Dermis microvascular lymphatic vessel endothelial cell (primary cell): ENCODE measurements around the gene RGS16. TPM values are rescaled to one million over a fixed set of nuclear protein-coding genes. Genes with fewer than 3 reads are reported as not detected.

ENCODE experiments used
- DNase-seq, 2 donors: peaks; one replicate each; pipeline versions ENCODE4 v3.0.0 to v3.0.0-alpha.2; 2010; ENCODE audit warnings: low read depth in 2 of 2
- total RNA-seq: library from RNA; depleted of rRNA; stranded (reverse); fragments of >200 nt; gene quantifications from 2 replicates; pipeline ENCODE4 v1.2.1, GENCODE V29; 2014

Gene RGS16
- total RNA-seq, 1 donor from 2014 or later, result 1.3 TPM

DNA sequence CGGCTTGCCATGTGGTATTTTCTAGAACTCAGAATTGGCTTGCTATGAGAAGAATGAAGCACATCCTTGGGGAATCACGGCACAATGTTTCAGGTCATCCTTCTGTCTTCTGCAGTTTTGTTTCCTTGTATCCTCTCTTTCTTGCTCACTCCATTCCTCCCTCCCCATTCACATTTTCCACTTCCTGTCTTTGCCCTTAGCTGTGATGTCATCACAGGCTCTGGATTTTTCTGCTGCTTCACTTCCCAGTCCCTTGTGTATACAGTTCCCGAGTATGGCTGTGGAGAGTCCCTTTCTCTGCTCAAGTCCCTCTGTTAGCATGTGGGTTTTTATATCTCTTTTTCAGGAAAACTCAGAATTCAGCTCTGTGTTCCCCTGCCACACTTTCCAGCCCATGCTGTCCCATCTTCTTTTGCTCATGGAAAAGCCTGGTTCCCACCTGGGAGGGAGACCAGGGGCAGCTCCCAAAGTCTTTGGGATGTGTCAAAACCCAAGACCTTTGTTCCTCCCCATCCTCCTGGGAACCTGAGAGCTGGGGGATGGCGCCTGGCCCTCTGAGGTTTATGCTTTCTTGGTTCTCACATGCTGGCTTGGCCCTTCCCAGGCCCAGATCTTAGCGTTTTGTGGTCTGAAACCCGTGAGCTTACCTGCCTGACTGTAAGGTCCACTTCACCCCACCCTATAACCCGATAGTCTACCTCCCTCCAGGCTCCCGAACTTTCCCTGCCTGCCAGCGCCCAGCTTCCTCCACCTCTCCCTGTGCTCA is 4.8 kb upstream of the RGS16 start:
- DNase-seq, result no peak

DNA sequence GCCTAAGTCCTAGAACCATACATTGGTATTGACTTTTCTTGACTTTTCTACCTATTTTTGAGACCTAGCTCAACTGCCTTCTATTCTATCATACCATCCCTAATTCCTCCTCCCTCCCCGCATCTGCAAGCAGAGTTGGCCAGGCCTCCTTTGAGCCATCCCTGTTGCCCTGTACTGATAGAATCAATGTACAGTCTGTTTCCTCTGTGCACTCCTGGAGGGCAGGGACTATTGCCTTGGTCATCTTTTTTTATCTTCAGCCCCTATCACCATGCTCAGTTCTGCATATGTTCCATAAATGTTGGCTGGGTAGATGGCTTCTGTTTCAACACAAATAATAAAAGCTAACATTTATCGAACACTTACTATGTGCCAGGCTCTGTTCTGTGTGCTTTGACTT is 4.0 kb upstream of the RGS16 start:
- DNase-seq, result no peak

DNA sequence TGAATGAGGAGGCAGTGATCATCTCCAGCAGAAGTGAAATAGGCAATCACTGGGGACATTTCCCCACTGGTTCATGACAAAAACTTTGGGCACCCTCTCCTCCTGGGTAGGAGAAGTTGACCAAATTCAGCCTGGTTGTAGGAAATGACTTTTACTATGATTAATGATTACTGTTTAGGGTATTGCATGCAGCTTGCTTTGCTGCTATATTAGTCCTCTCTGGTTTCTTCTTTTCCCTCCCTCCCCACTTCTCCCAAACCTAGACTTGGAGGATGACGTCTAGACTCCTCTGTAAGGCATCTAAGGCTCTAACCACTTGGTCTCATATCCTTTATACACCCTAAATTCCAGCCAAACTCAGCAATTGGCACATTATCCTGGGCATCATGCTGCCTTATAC is 3.4 kb upstream of the RGS16 start:
- no peak for DNase-seq

DNA sequence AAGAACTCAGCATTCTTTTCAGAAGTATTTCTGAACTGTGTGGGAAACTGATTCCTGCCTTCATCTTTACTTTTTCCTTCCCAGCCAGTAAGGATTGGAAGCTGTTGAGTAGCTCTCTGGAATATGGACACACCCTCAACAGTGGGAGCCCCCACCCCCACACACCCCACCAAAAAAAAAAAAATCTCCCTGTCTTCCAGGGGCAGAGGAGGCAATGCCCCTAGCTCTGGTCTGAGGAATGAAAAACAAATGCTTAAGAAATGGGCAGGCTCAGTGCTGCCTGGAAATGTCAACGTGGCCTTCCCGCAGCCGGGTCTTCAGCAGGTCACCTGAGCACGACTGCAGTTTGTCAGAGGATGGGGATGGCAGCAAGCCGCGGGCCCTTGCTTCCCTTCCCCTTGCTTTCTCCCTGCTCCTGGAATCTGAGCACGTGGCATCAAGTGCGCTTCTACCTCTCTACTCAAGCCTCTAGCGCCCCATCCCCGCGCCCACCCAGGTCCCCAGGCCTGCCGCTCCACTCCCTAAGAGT is 479 bp downstream of the RGS16 start:
- no peak for DNase-seq

DNA sequence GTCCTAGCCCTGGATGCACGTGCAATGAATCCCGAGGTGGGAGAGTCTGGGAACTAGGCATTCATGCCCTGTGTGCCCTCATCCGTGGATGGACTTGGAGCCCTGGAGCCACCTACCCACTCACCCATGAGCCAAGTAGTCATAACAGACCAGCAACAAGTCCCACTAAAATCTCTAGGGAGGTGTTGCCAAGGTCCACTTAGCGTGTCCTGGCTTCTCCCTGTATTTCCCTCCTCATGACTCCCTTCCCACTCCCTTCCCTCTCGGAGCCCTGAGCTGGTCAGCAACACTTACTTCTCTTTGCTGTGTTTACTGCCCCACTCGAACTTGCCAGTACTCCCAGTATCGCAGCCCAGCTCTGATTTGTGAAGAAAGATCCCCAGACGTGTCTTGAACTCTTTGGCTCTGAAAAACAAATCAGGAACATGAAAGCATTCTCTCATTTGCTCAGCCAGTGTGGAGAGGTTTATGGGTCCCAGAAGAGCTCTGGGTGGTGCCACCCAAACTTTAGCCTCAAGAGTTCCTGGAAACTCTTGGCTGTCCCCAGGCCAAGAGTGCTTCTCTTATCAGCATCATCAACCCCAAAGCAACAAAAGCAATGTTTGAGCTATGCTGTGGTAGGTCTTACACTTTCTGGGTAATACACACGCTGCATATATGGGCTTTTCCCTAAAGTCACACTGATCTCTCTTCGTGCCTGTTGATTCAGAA is 1.1 kb downstream of the RGS16 start:
- no peak for DNase-seq

DNA sequence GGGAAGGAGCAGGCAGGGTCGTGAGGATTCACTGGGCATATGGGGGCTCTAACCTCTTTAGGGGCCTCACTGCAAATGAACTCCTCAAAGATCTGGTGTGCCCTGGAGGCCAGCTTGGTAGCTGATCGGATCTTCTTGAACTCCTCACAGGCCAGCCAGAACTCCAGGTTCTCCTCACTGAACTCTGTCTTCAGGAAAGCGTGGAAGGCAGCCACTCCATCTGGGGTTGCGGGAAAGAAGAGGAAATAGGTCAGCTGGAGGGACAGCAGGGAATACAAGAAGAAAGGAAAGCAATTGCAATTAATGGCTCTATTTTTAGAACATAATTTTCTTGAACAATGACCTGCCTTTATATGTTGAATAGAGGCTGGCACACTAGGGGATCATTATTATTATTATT is 2.3 kb downstream of the RGS16 start:
- DNase-seq, result no peak

DNA sequence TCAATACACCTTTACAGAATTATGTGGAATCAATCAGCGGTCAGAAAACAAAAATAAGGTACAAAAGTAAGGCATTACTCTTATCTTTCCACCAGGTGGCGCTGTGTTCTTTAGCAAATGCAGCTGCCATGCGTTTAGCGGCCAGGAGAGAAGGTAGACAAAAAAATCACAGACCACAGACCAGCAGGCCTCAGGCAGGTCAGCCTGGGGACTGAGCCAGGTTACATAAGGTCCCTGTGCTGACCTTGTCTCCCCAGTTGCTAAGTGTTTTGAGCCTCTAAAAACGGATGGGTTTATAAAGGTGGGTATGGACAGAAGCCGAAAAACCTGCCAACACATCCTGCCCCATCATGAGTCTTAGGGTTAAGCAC is 2.8 kb downstream of the RGS16 start:
- peak; percentile 71 to 81 for DNase-seq

DNA sequence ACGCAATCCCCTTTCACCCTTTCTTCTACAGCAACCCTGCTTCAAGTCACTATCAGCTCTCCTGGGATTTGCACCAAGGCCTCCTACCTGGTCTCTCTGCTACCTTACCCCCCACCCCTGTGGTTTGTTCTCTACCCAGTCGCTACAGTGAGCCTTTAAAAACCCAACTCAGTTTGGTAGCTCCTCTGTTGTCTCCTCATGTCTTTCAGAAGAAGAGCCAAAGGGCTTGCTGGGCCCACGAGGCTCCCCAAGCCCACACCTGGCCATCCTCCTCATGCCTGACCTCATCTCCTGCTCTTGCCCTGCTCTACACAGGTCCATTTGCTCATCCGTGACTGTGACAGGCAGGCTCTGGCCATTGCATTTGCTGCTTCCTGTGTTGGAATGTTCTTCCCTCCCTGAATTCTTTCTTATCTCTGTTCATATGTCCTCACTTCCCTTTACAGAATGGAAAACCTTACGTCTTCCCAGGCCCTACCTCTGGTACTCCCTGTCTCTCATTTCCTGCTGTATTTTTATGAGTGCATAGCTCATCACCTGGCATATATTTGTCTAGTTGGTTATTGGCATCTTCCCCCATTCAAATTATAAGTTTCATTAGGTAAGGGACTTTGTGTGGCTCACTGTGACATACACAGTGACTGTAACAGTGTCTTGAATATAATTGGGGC is 3.3 kb downstream of the RGS16 start:
- no peak for DNase-seq

DNA sequence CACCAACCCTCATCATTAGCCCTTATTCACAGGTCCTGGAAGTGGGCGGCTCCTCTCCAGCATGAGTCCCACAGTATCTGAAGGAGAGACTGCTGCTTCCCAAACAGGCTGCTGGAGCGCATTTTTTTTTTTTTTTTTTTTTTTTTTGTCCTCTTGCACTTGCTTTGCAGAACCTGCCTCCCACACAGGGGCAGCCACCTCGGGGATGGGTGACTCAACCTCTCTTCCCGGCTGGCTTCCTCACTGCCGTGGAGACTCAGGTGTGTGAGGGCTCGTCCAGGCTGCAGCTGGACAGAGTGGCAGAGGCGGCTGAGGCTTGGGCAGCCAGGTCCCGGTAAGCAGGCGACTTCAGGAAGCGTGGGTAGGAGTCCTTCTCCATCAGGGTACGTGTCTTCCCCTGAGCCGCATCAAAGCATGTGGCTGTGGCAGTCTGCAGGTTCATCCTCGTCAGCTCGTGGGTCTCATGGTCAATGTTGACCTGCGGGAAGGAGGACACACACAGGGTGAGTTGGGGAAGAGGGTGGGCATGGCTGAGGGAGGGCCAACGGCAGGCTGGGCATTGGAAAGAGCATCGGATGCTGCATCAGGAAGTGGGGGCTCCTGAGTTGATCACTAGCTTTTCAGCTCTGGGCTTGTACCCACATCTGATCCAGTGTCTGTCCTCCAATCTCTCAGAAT is 4.0 kb downstream of the RGS16 start:
- no peak for DNase-seq

DNA sequence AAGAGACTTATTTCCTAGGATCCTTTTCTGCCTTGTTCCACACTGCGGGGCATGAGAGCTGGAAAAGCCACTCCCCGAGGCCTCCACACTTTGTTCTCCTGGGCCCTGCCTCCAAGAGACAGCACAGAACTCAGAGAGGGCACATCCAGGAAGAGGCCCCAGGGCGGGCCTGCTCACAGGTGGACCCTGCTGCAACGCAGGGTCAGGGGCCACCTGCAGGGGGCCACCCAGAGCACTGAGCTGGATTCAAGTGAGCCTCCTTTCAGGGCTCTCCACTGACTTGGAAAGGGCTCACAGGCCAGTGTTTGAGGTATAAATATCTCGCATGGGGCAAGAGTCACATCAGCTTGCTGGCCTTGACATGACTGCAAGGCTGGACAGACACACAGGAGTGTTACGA is 4.8 kb downstream of the RGS16 start:
- DNase-seq, result no peak

DNA sequence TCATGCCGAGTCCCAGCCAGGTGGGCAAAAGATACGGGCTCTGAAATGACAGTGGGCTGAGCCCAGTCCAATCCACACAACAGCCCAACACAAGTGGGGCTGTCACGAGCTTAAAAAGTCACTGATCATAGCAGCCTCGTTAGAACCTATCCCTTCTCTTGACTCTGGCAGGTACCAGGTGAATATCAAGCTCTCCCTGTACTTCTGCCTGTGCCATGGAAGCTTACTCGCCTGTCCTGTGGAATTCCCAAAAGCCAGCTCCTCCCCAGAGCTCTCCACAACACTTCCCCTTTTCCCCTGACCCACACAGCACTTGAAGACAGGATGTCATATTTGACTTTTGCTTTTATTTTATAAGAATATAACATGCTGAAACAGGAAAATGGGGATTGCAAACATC is 5.9 kb downstream of the RGS16 start:
- DNase-seq, result no peak

DNA sequence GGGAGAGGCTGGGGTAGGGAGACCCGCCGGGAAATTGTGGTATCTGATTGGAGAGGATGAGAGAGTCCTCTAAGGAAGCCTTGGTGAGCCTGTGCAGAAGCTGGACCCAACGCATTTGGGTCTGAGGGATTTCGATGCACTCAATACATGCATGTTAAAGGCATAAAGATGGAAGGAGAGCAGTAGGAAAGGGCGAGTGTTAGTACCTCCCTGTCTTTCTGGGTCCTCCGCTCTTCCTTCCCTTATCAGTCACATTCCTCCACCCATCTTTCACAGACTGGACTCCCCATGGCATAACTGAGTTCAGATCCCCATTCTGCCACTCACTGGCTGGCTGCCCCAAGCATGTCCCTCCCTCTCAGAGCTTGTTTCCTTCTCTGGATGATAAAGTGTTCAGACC is 7.3 kb downstream of the RGS16 start:
- no peak for DNase-seq

DNA sequence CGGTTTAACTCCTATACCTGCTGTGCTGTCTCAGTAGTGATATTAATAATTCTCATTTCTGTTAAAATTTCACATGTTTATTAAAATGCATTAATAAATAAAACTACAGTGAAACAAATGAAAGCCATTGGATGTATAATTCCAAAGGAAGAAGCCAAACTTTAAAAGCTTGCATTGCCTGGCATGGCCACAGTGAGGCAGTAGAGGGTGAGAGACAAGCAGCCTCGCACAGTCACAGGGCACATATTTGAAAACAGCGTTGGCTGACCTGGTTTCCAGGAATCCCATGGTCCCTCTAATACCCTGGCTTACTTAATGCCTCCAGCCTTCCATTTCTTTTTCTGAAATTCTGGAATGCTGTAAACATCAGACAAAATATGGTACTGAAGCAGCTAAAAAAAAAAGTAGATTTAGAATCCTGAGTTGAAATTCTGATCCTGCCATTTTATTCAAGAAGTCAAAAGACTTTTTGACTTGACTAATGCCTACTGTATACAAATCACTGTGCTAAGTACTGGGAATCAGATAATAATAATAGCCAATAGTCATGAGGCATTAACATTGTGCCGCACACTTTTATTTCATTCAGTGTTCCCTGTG is 8.4 kb downstream of the RGS16 start:
- peak; percentile 49 to 59 for DNase-seq

DNA sequence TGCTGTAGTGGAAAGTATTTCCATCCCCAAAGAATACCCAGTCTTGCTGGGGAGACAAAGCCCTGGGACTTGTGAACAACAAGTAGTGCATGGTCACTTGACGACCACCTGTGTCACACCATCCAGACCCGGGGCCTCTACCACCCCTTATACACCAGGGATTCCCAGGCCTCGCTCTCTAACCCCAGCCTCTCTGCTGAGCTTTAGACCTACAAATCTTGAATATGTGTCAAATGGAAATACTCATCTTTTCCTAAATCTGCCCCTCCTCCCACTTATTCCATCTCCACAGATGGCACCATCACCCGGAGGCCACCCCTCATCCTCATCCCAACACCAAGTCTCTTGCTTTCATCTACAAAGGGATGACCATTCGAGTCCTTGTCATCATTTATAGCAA is 14.3 kb downstream of the RGS16 start:
- no peak for DNase-seq

DNA sequence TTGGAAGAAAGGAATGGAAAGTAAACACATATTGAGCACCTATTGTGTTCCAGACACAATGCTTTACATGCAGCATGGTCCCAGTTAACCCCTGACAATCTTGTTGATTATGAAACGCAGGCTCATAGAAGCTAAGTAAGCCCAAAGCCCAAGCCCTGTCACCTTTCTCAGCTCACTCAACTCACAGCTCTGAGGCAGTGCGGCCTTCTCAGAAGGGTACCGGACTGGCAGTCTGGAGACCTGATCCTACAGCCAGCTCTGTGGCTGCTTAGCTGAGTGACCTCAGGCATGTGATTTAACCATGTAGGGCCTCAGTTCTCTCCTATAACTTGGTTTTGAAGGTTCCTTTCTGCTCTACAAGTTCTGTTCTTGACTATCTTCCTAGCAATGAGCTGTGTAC is 14.7 kb downstream of the RGS16 start:
- no peak for DNase-seq

DNA sequence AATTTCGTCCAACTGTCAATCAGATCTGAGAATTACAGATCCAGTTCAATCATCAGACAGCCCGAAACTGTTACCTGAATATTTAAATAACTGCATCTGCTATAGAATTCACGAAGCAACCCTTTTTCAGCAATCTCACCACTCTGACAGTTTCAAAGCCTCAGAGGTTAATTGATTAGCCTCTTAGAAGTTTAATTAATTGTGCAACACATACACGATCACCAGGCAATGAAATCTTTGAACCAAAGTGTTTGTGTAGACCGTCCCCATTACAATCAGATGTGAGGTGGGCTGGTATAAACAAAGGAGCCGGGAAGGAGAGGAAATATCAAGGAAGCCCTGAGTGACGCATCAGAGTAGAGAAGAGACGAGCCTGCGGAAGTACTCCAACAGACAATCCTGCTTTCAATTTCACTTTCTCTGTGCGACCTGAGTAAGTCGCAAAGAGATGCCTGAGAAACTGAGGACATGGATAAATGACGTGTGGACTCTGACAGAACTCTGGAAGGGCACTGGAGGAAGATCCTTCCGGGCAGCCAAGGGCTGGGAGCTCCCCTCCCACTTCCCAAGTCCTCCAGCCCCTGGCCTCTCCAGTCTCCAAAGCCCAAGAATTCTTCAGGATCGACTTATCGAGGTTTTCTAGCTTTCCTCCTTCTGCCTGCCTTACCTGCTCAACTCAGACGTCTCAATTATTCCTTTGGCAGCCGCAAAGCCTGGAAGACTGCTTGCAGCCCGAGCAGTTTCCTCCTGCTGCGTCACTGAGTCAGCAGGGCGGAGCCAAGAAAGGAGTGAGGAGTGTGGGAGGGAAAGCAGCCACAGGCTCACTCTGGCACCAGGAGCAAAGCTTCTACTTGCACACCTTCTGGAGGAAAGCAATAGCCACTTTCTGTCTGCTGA is 15.4 kb downstream of the RGS16 start, which contains the start of gene RNASEL:
Gene RNASEL (minus strand): TSS at position 757 of the 897 bp plus-strand sequence. CDS start 2,450 bp downstream, outside the sequence.
- DNase-seq, result peak; percentile 31 to 35

DNA sequence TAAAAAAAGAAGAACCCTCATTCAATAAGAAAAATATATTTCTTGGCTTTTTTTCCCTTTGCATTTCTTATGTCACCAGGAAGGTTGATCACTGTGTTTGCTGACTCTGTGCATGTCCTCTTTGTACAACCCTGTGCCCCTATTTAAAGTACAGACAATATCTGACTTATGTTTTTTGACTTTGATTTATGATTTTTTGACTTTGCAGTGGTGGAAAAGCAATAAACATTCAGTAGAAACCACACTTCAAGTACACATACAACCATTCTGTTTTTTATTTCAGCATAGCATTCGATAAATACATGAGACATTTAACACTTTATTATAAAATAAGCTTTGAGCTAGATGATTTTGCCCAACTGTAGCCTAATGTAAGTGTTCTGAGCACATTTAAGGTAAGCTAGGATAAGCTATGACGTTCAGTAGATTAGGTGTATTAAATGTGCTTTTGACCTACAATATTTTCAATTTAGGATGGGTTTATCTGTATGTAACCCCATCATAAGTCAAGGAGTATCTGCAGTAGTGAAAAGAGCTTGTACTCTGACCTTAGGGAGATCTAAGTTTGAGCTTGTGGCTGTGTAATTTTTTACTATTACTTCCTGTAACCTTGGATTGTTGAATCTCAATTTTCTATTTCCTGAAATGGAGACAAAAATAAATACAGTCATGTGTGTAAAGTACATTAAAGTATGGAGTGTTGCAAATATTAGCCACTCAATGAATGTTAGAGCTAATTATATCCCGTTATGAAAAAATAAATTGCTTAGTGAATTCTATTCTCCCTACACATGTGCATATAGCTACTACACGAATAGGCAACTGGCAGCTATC is 16.3 kb downstream of the RGS16 start:
- DNase-seq, result no peak

DNA sequence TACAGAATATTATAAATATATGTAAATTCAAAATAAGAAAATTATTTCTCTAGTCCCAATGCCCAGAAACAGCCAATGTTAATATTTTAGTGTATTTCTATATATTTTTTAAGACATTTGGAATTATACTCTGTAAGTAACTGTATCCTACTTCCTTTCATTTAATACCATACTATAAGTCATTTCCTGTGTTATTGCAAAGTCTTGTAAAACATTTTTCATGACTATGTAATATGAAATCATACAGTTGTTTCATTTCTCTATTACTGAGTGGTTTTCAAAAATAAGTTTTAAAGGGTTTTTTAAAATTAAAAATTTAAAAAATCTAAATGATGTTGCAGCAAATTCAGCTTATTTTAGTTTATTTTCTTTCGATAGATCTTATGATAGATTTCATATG is 17.1 kb downstream of the RGS16 start:
- DNase-seq, result no peak

DNA sequence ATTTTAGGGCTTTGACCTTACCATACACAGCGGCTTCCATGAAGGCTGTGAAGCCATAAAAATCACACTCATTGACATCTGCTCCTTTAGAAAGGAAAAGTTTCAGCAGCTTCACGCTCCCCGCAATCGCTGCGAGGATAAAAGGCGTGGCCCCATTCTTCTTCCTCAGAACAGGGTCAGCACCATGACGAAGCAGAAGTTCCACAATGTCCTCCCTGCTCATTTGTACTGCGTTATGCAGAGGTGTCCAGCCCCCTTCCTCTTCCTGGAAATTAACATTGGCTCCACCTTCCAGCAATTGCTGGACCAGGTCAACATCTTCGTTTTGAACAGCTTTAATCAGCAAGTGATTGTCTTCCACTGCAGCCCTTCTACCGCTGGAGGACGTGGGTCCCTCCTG is 17.8 kb downstream of the RGS16 start:
- DNase-seq, result no peak
